NCI-H187 treated with DMSO at 0.1 percent for 48 hours (cell line): ENCODE measurements around the gene DMRT3.
A peak's percentile ranks its signal among the peaks of the same experiment; 100 is the strongest.

ENCODE experiments used
- DNase-seq: peaks from one replicate; lab custom pipeline; 2025; lab: John Stamatoyannopoulos, UW

Gene DMRT3

GRCh38 chr9:1002678-1003077 is 26.2 kb downstream of the DMRT3 start:
- DNase-seq: no peak

GRCh38 chr9:1005043-1005667 is 28.7 kb downstream of the DMRT3 start:
- no peak for DNase-seq

- no peak for DNase-seq
Observed at GRCh38 chr9:1007312-1007711, 30.9 kb downstream of the DMRT3 start.

GRCh38 chr9:1008216-1008615 is 31.8 kb downstream of the DMRT3 start:
- DNase-seq: no peak

- peak; percentile 37 for DNase-seq
Observed at GRCh38 chr9:1009101-1009707, 32.7 kb downstream of the DMRT3 start.

GRCh38 chr9:1013021-1013420 is 36.6 kb downstream of the DMRT3 start:
- no peak for DNase-seq

GRCh38 chr9:1014225-1014624 is 37.8 kb downstream of the DMRT3 start:
- DNase-seq: no peak

GRCh38 chr9:1014640-1015039 is 38.2 kb downstream of the DMRT3 start:
- DNase-seq: no peak

GRCh38 chr9:1018121-1018520 is 41.7 kb downstream of the DMRT3 start:
- DNase-seq: no peak

GRCh38 chr9:1024112-1024511 is 47.7 kb downstream of the DMRT3 start:
- no peak for DNase-seq

- DNase-seq: no peak
Observed at GRCh38 chr9:1025131-1025530, 48.7 kb downstream of the DMRT3 start.

GRCh38 chr9:1026219-1026618 is 49.8 kb downstream of the DMRT3 start:
- DNase-seq: no peak

GRCh38 chr9:1028501-1029190 is 52.2 kb downstream of the DMRT3 start:
- DNase-seq: no peak

- peak; percentile 54 for DNase-seq
Observed at GRCh38 chr9:1031951-1032601, 55.6 kb downstream of the DMRT3 start.

GRCh38 chr9:1034271-1034670 is 57.8 kb downstream of the DMRT3 start:
- no peak for DNase-seq

- no peak for DNase-seq
Observed at GRCh38 chr9:1039589-1039988, 63.1 kb downstream of the DMRT3 start.
